A549 (cell line): ENCODE measurements around the gene PRXL2B. TPM values are rescaled to one million over a fixed set of nuclear protein-coding genes. Genes with fewer than 3 reads are reported as not detected.
"Not testable (repeated sequence)": the region's sequence is repeated elsewhere in the genome, so short reads cannot be mapped to it uniquely, and the experiment has no call there.

Source experiments
- ATAC-seq, 2 experiments: fragments of 200-7000 bp in 1 of 2; fragments of >200 bp in 1 of 2; cut with Nextera tagmentation in 1 of 2; cut with Tn5 transposase in 1 of 2; 3 replicates each; pipeline versions ENCODE4 v1.8.0 to v1.9.1; 2018 to 2020; ENCODE audit warnings: mild to moderate bottlenecking in 1 of 2, moderate library complexity in 1 of 2
- CTCF ChIA-PET: fragments of 300-600 bp; sonication (Branson Sonifier 250); formaldehyde crosslinking; extraction: SDS; loops from one replicate; lab custom pipeline; 2021; ENCODE audit warnings: antibody characterized with exemption, inconsistent platforms; lab: Yijun Ruan, JAX
- POLR2A ChIA-PET: fragments of 350-600 bp; formaldehyde crosslinking; extraction: SDS; loops from one replicate; lab custom pipeline; 2021; ENCODE audit warnings: antibody characterized with exemption, inconsistent platforms; lab: Yijun Ruan, JAX
- DNase-seq, 2 experiments: peaks; one replicate each; pipeline versions ENCODE4 v3.0.0 to v3.0.0-alpha.2; 2011 to 2016; ENCODE audit warnings: low read depth in 1 of 2, low spot score in 1 of 2
- FAIRE-seq: peaks from 2 replicates; lab custom pipeline; 2011; peaks lifted over from hg19 to GRCh38; lab: Jason Lieb, UNC
- H3K27ac ChIP-seq, 2 experiments: fragments of >200 bp; sonication (Bioruptor Twin); formaldehyde crosslinking; 3 replicates each; pipeline ENCODE4 v1.5.1; 2016 to 2017
- H3K4me1 ChIP-seq: fragments of >200 bp; sonication (Bioruptor Twin); formaldehyde crosslinking; 3 replicates; pipeline ENCODE4 v1.6.1; 2016
- H3K4me2 ChIP-seq: fragments of >200 bp; sonication (Bioruptor Twin); formaldehyde crosslinking; 3 replicates; pipeline ENCODE4 v1.6.1; 2016
- H3K4me3 ChIP-seq: fragments of >200 bp; sonication (Bioruptor Twin); formaldehyde crosslinking; 3 replicates; pipeline ENCODE4 v1.5.1; 2016
- H3K9me3 ChIP-seq: fragments of >200 bp; sonication (Bioruptor Twin); formaldehyde crosslinking; 3 replicates; pipeline ENCODE4 v1.6.1; 2016
- BHLHE40 ChIP-seq: IDR thresholded peaks from 2 replicates; pipeline ENCODE4 v1.6.1; 2012; ENCODE audit warnings: low read depth, low read length, inconsistent platforms
- FOXS1 ChIP-seq: fragments of 250-450 bp; sonication (Bioruptor Pico); IDR thresholded peaks from 2 replicates; pipeline ENCODE4 v1.5.0; 2020; ENCODE audit warnings: mild to moderate bottlenecking, moderate library complexity
- GATA3 ChIP-seq: IDR thresholded peaks from 2 replicates; pipeline ENCODE4 v1.6.1; 2012; ENCODE audit warnings: borderline replicate concordance
- HDAC2 ChIP-seq: fragments of 200-600 bp; sonication (generic); IDR thresholded peaks from 2 replicates; pipeline ENCODE4 v1.6.1; 2016
- JUN ChIP-seq, 2 experiments: fragments of >200 bp; sonication (Bioruptor Twin); formaldehyde crosslinking; IDR thresholded peaks; 2 replicates in 1 of 2; 3 replicates in 1 of 2; pipeline ENCODE4 v1.6.1; 2016 to 2017
- KDM1A ChIP-seq: fragments of 200-600 bp; sonication (generic); IDR thresholded peaks from 2 replicates; pipeline ENCODE4 v1.6.1; 2016; ENCODE audit warnings: low read depth, mild to moderate bottlenecking
- KDM5A ChIP-seq: fragments of 200-600 bp; sonication (generic); IDR thresholded peaks from 2 replicates; pipeline ENCODE4 v1.6.1; 2016; ENCODE audit warnings: antibody characterized with exemption, mild to moderate bottlenecking
- MYC ChIP-seq: IDR thresholded peaks from 2 replicates; pipeline ENCODE4 v1.6.1; 2012; ENCODE audit warnings: mild to moderate bottlenecking, inconsistent platforms, low read length, improper control_type of control experiment, borderline replicate concordance
- PHF8 ChIP-seq: fragments of 200-600 bp; sonication (generic); IDR thresholded peaks from 2 replicates; pipeline ENCODE4 v1.6.1; 2016; ENCODE audit warnings: low read depth, mild to moderate bottlenecking, antibody characterized with exemption, moderate library complexity, borderline replicate concordance
- RNF2 ChIP-seq: fragments of 200-600 bp; sonication (generic); IDR thresholded peaks from 2 replicates; pipeline ENCODE4 v1.6.1; 2016; ENCODE audit warnings: low read depth, mild to moderate bottlenecking, antibody characterized with exemption, moderate library complexity, borderline replicate concordance
- SREBF2 ChIP-seq: fragments of 450-650 bp; IDR thresholded peaks from 2 replicates; pipeline ENCODE4 v1.6.1; 2014; ENCODE audit warnings: mild to moderate bottlenecking, moderate library complexity
- ZC3H11A ChIP-seq: fragments of 450-650 bp; IDR thresholded peaks from 2 replicates; pipeline ENCODE4 v1.6.1; 2014; ENCODE audit warnings: antibody characterized with exemption, mild to moderate bottlenecking
- ZSCAN20 ChIP-seq: fragments of 250-450 bp; sonication (Bioruptor Pico); IDR thresholded peaks from 2 replicates; pipeline ENCODE4 v1.8.0; 2022; ENCODE audit warnings: mild to moderate bottlenecking, moderate library complexity
- WGBS: methylation state at CpG from one replicate; pipeline ENCODE4 v1.1.6; 2017; ENCODE audit errors: missing lambda C conversion rate; 5-methylcytosine and 5-hydroxymethylcytosine counted together
- polyA plus RNA-seq, 4 experiments: library from polyadenylated mRNA; depleted of rRNA in 3 of 4; stranded (reverse); fragments of >200 nt; fragmentation: RNase III in 1 of 4; extraction: RNeasy Plus Mini Kit Qiagen cat#74134 plus additional on column Dnase treatment in 1 of 4; gene quantifications; 2 replicates in 3 of 4; 3 replicates in 1 of 4; pipeline ENCODE4 v1.2.3, GENCODE V29; 2011 to 2017
- TF ChIP-seq, protein P1 (sequence below): IDR thresholded peaks from 2 replicates; pipeline ENCODE4 v1.6.1; 2012
- TF ChIP-seq, protein P2 (sequence below): fragments of 450-650 bp; IDR thresholded peaks from 2 replicates; pipeline ENCODE4 v1.6.1; 2014; ENCODE audit warnings: antibody characterized with exemption
- TF ChIP-seq, protein P3 (sequence below): fragments of 150-350 bp; IDR thresholded peaks from 2 replicates; pipeline ENCODE4 v1.6.1; 2014; ENCODE audit warnings: low read depth, mild to moderate bottlenecking, low read length

PRXL2B gene
- polyA plus RNA-seq, 2 of the 4 experiments (the other 2 are of a cell fraction): 4.4 to 16.4 TPM

DNA sequence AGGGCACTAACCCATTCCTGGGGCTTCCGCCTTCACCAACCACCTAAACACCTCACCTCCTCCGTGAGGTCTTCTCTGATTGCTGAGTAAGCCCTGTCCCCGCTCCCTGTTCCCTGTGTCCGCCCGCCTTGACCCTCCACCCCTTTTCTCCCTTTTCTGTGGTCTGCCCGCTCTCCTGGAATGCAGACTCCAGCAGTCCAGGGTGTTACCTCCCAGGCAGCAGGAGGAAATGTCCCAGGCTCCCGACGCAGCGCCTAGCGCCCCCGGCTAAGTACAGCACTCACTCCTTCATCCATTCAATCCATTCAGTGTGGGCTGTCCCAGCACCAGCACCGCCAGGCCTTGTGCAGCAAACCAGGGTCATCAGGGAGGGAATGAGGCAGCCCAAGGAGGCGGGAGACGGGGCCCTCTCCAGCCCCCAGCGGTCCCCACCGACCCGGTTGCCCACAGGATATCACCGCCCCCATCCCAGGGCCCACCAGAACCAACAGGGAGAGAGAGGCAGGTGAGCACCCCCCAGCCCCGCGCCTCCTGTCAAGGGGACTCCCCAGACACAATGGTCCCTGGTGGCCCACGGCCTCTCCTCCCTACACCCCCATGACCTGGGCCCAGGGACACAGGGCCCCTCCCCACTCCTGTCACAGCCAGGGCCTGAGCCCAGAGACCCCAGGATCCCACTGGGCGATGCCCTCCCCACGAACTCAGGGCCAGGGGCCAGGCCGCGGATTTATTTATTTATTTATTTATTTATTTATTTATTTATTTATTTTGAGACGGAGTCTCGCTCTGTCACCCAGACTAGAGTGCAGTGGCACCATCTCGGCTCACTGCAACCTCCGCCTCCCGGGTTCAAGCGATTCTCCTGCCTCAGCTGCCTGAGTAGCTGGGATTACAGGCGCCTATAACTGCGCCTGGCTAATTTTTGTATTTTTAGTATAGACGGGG is 20.2 kb upstream of the PRXL2B start:
- ATAC-seq (no peak), FAIRE-seq (no peak), DNase-seq (no peak)
- Histone ChIP-seq H3K9me3 (no peaks in the 10 kb centered on the region), H3K4me2 (no peak overlapping the region), H3K4me1 (no peaks in the 10 kb centered on the region), H3K27ac (no peak overlapping the region), H3K4me3 (no peak overlapping the region)
- ChIA-PET POLR2A (no interaction called here), CTCF (no interaction called here)
- WGBS: 67% methylated on average over 28 of the region's 34 CpGs
- TF ChIP-seq FOXS1 (CRISPR knock-in tag) (no peak), ZC3H11A (peak; percentile 65)

DNA sequence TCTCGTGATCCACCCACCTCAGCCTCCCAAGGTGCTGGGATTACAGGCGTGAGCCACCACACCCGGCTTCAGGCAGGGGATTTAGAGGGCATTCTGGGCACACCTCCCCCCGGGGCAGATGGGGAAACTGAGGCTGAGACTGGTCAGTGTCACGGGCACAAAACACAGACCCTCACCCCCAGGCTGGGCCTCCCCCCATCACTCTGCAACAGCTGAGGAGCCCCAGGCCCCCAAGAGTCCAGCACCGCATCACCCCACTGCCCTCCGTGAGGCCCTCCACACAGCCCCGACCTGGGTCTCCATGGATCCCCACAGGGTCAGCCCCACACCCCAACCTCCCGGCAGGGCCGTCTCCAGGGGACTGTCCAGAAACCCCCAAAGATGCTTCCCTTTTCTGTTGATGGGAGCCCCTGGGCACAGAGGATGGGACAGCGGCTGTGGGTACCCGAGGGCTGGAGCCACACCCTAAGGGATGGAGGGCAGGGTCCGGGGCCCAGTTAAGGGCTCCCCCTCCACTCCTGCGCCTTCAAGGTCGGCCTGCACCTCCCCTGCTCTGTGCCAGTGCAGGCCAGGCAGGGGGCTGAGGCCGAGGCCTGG is 19.4 kb upstream of the PRXL2B start:
- no peak overlapping the region for H3K4me3 ChIP-seq
- CTCF ChIA-PET: no interaction called here
- no peak for ATAC-seq
- FAIRE-seq: no peak
- TF ChIP-seq JUN (IDR thresholded peaks at IDR 0.05) (no peak), HDAC2 (no peak), BHLHE40 (no peak), ZSCAN20 (CRISPR knock-in tag) (no peak), SREBF2 (no peak), PHF8 (no peak), GATA3 (no peak), MYC (no peak), RNF2 (no peak)
- TF ChIP-seq, protein P1, sequence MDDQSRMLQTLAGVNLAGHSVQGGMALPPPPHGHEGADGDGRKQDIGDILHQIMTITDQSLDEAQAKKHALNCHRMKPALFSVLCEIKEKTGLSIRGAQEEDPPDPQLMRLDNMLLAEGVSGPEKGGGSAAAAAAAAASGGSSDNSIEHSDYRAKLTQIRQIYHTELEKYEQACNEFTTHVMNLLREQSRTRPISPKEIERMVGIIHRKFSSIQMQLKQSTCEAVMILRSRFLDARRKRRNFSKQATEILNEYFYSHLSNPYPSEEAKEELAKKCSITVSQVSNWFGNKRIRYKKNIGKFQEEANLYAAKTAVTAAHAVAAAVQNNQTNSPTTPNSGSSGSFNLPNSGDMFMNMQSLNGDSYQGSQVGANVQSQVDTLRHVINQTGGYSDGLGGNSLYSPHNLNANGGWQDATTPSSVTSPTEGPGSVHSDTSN: no peak
- TF ChIP-seq, protein P2, sequence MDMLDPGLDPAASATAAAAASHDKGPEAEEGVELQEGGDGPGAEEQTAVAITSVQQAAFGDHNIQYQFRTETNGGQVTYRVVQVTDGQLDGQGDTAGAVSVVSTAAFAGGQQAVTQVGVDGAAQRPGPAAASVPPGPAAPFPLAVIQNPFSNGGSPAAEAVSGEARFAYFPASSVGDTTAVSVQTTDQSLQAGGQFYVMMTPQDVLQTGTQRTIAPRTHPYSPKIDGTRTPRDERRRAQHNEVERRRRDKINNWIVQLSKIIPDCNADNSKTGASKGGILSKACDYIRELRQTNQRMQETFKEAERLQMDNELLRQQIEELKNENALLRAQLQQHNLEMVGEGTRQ: no peak
- TF ChIP-seq, protein P3, sequence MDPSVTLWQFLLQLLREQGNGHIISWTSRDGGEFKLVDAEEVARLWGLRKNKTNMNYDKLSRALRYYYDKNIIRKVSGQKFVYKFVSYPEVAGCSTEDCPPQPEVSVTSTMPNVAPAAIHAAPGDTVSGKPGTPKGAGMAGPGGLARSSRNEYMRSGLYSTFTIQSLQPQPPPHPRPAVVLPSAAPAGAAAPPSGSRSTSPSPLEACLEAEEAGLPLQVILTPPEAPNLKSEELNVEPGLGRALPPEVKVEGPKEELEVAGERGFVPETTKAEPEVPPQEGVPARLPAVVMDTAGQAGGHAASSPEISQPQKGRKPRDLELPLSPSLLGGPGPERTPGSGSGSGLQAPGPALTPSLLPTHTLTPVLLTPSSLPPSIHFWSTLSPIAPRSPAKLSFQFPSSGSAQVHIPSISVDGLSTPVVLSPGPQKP: no peak
- H3K27ac ChIP-seq: no peak overlapping the region
- no peak overlapping the region for H3K4me2 ChIP-seq
- WGBS: 77% methylated on average over 7 of the region's 16 CpGs
- H3K9me3 ChIP-seq: no peaks in the 10 kb centered on the region
- no peak for DNase-seq
- POLR2A ChIA-PET: no interaction called here
- H3K4me1 ChIP-seq: no peaks in the 10 kb centered on the region

DNA sequence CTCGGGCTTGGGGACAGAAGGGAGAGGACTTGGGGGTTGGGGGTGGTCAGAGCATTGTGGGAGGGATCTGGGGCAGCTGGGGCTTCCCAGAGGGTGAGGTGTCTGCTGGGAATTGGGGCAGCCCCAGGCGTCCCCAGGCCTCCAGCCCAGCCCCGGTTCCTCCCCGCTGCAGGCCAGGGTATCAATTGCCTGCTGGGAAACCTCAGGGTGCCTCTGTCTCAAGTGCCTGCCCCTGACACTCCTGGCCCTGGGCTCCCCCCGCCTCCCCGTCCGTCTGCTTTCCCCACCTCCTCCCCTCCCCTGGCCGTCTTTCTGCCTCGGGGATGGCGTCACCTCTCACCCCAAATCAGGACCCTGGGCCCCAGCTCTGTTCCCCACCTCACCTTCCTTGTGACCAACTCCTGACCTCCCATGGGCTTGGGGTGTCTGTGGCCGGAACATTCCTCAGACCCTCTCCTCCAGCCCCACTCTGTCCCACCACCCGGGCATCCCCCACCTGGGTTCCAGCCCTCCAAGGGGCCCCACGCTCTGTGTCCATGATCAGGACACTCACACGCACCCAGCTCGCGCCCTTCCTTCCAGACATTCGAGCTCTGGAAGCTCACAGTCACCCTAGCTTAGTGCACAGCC is 18.3 kb upstream of the PRXL2B start:
- DNase-seq, H3K27ac ChIP-seq, CTCF ChIA-PET, H3K4me2 ChIP-seq, H3K9me3 ChIP-seq, H3K4me1 ChIP-seq, FAIRE-seq, POLR2A ChIA-PET, H3K4me3 ChIP-seq: not testable (repeated sequence)
- ATAC-seq: peak in 1 of 2 experiments; percentile 29; a peak in 2 of 6 replicates
- WGBS: no CpG with 5 or more reads among the region's 17 CpGs

DNA sequence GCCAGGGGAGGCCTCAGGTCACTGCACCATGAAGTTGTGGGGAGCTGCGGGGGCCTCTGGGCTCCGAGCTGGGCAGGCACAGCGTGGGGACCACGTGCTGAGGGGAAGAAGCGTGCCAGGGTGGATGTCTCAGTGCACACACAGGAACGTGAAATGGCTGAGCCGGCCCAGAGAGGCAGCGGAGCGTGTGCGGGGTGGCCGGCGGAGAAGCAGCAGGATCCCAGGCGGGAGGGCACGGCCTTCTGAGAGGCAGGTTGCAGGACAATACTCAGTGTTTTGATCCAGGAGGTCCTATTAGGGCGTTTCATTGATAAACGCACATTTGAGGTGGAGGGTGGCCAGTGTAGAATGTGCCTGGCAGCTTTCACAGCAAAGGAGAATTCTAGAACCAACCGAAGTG is 17.5 kb upstream of the PRXL2B start:
- POLR2A ChIA-PET: no interaction called here
- Histone ChIP-seq H3K9me3 (peaks cover 4% of the 10 kb centered on the region; the same call in 1 of the 3 replicates), H3K4me2 (no peak overlapping the region), H3K4me1 (no peaks in the 10 kb centered on the region), H3K27ac (no peak overlapping the region), H3K4me3 (no peak overlapping the region)
- CTCF ChIA-PET: no interaction called here
- WGBS: 68% methylated on average over 13 of the region's 17 CpGs
- DNase-seq: no peak
- no peak for FAIRE-seq
- ATAC-seq: no peak
- TF ChIP-seq SREBF2: no peak
- TF ChIP-seq KDM1A: no peak
- no peak for TF ChIP-seq PHF8
- TF ChIP-seq KDM5A: no peak

DNA sequence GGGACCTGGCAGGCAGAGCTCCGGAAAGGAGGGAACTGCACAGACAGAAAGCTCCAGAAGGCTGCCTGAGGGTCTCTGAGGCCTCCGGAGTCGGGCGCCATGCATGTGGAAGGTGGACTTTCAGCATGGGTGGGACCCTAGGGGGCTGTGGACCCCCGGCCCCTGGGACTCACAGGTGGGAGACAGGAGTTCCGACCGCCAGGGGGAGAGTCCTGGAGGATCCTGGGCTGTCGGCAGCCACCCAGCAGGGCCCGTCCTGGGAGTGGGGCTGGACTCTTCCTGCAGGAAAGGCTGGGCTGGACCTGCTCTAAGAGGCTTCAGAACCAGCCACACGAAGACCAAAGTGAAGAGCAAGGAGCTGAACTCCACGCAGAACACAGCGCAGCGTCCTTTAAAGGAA is 16.9 kb upstream of the PRXL2B start:
- H3K9me3 ChIP-seq, FAIRE-seq, H3K4me1 ChIP-seq, H3K27ac ChIP-seq, DNase-seq, CTCF ChIA-PET, POLR2A ChIA-PET, H3K4me2 ChIP-seq, H3K4me3 ChIP-seq: not testable (repeated sequence)
- 0 out of 6 replicates have a peak, but pooled peaks of 1 of the 2 experiments have one; percentile 9 for ATAC-seq
- 87% methylated on average over 5 of the region's 13 CpGs for WGBS
